ENCODE results near the gene TMEM59. TPM values are rescaled to one million over a fixed set of nuclear protein-coding genes. Genes with fewer than 3 reads are reported as not detected.

The TMEM59 gene
- total and polyA plus RNA-seq, 2 of the 8 experiments (the other 6 are each of a cell fraction or from before 2014, with no cell fraction given), result 116 to 139 TPM

- Histone ChIP-seq H3K23me2 (ENCODE audit: low read depth, low read length) (no peaks in the 10 kb centered on the region; the same call in 1 of the 2 replicates), H4K91ac (replicated peaks; ENCODE audit: insufficient read length, low read length) (no peak overlapping the region), H3K23ac (ENCODE audit: insufficient read length) (no peak overlapping the region), H2BK20ac (ENCODE audit: low read length) (no peak overlapping the region), H4K5ac (ENCODE audit: insufficient read length, low read depth, low read length) (no peak overlapping the region), H3K27me3 (replicated peaks in 1 of 4; ENCODE audit: control insufficient read depth in 3 of 4, extremely low read depth in 1 of 4, insufficient read depth in 3 of 4, low read length in 3 of 4) (no peaks in the 10 kb centered on the region), H3K56ac (replicated peaks; ENCODE audit: insufficient read length, low read depth, low read length) (no peak overlapping the region), H3K9ac (replicated peaks in 1 of 4; ENCODE audit: extremely low read depth in 1 of 4, low read depth in 3 of 4, low read length in 3 of 4) (no peak overlapping the region), H4K20me1 (replicated peaks in 1 of 2; ENCODE audit: control insufficient read depth in 1 of 2, insufficient read depth in 2 of 2, low read length in 2 of 2) (no peaks in the 10 kb centered on the region), H2BK12ac (ENCODE audit: low read depth, low read length) (no peak overlapping the region), H3K4me3 (ENCODE audit: extremely low read depth in 1 of 4, insufficient read depth in 2 of 4, low read depth in 3 of 4, low read length in 4 of 4) (no peak overlapping the region), H3K18ac (ENCODE audit: extremely low read depth, low read length) (no peak overlapping the region; the same call in 1 of the 2 replicates), H2AFZ (ENCODE audit: low read length) (no peak overlapping the region), H4K8ac (ENCODE audit: extremely low read depth, insufficient read depth, low read length) (no peak overlapping the region), H3K79me2 (ENCODE audit: control insufficient read depth in 1 of 2, insufficient read depth in 2 of 2, low read length in 2 of 2) (no peaks in the 10 kb centered on the region), H3K79me1 (ENCODE audit: low read depth, low read length) (no peaks in the 10 kb centered on the region), H3K14ac (ENCODE audit: insufficient read length) (no peak overlapping the region), H2BK5ac (ENCODE audit: low read depth, low read length) (no peak overlapping the region), H2BK120ac (replicated peaks; ENCODE audit: low read depth, low read length) (no peak overlapping the region), H3K4ac (replicated peaks; ENCODE audit: insufficient read length, low read depth, low read length) (no peak overlapping the region), H3K36me3 (ENCODE audit: control insufficient read depth in 2 of 4, insufficient read depth in 4 of 4, low read length in 3 of 4) (no peaks in the 10 kb centered on the region), H2AK5ac (ENCODE audit: low read depth, low read length) (no peak overlapping the region), H3K9me3 (ENCODE audit: insufficient read depth in 2 of 2, low read depth in 1 of 2, low read length in 1 of 2) (no peaks in the 10 kb centered on the region), H3K27ac (ENCODE audit: low read depth, low read length) (no peak overlapping the region), H3K4me1 (replicated peaks in 1 of 4; ENCODE audit: control insufficient read depth in 3 of 4, insufficient read depth in 4 of 4, low read length in 3 of 4) (peaks cover 0 to 3% (median 0%) of the 10 kb centered on the region in 4 experiments; a peak in 1 of 7 replicates), H2BK15ac (ENCODE audit: low read length) (0 out of 2 replicates have a peak overlapping the region, but pooled peaks have one; percentile 29), H3K4me2 (ENCODE audit: insufficient read depth in 1 of 2, low read depth in 2 of 2, low read length in 2 of 2) (no peak overlapping the region)
- ChIA-PET CTCF (ENCODE audit: partially characterized antibody) (interaction anchor here (0.6 to 2.4 kb wide), 5 partner anchors 18 to 1056 kb away, joined by 3 to 8 read pairs (median 3); no protein-coding TSS in a partner anchor), POLR2A (ENCODE audit: partially characterized antibody) (no interaction called here)
- FAIRE-seq, result no peak
- WGBS, 2 experiments (ENCODE audit: extremely low coverage in 1 of 2, insufficient coverage in 1 of 2, insufficient read length in 1 of 2, insufficient replicate concordance in 2 of 2, low coverage in 1 of 2, low lambda C conversion rate in 2 of 2, missing lambda C conversion rate in 1 of 2), result 83% methylated on average over 5 of the region's 5 CpGs; no CpG with 5 or more reads in 1 of the 2 experiments
- DNase-seq (ENCODE audit: low read depth in 1 of 2, low spot score in 2 of 2), result peak in 1 of 2 experiments; percentile 26
- TF ChIP-seq SP2 (IDR thresholded peaks at IDR 0.05; ENCODE audit: low read length), result no peak
- no peak for TF ChIP-seq EGR1 (IDR thresholded peaks at IDR 0.05; ENCODE audit: borderline replicate concordance, low read depth, low read length)
- no peak for TF ChIP-seq GTF2F1 (IDR thresholded peaks at IDR 0.05; ENCODE audit: borderline replicate concordance, low read depth, low read length)
- TF ChIP-seq CTBP2 (IDR thresholded peaks at IDR 0.05; ENCODE audit: borderline replicate concordance, insufficient read depth, insufficient read length, low read length), result no peak
- TF ChIP-seq ASH2L (IDR thresholded peaks at IDR 0.05; ENCODE audit: low read length), result no peak
- TF ChIP-seq CREB1 (IDR thresholded peaks at IDR 0.05), result no peak
- no peak for TF ChIP-seq BCL11A (IDR thresholded peaks at IDR 0.05; ENCODE audit: low read depth in 2 of 2, low read length in 2 of 2)
- TF ChIP-seq, protein P1, sequence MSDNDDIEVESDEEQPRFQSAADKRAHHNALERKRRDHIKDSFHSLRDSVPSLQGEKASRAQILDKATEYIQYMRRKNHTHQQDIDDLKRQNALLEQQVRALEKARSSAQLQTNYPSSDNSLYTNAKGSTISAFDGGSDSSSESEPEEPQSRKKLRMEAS (IDR thresholded peaks at IDR 0.05), result no peak
- no peak for TF ChIP-seq E2F6 (IDR thresholded peaks at IDR 0.05)
- no peak for TF ChIP-seq FOSL1 (IDR thresholded peaks at IDR 0.05; ENCODE audit: insufficient read depth, low read depth, low read length)
- TF ChIP-seq SIX5 (IDR thresholded peaks at IDR 0.05; ENCODE audit: low read depth, low read length), result no peak
- no peak for TF ChIP-seq KDM4A (IDR thresholded peaks at IDR 0.05; ENCODE audit: low read depth, low read length, severe bottlenecking)
Observed at GRCh38 chr1:54010415-54011117, 42.4 kb downstream of the TMEM59 start.
